ENCODE measurements around the gene NXF3.
"Not testable (repeated sequence)": the region's sequence is repeated elsewhere in the genome, so short reads cannot be mapped to it uniquely, and the experiment has no call there.

The NXF3 gene, protein sequence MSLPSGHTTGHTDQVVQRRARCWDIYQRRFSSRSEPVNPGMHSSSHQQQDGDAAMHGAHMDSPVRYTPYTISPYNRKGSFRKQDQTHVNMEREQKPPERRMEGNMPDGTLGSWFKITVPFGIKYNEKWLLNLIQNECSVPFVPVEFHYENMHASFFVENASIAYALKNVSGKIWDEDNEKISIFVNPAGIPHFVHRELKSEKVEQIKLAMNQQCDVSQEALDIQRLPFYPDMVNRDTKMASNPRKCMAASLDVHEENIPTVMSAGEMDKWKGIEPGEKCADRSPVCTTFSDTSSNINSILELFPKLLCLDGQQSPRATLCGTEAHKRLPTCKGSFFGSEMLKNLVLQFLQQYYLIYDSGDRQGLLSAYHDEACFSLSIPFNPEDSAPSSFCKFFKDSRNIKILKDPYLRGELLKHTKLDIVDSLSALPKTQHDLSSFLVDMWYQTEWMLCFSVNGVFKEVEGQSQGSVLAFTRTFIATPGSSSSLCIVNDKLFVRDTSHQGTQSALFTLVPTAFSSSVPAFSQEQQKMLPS

GRCh38 chrX:103092942-103093341 is at the start of gene NXF3:
NXF3 (minus strand) TSS chrX:103093143; CDS start chrX:103093023, 120 bp downstream.
- DNase-seq = no peak

DNA sequence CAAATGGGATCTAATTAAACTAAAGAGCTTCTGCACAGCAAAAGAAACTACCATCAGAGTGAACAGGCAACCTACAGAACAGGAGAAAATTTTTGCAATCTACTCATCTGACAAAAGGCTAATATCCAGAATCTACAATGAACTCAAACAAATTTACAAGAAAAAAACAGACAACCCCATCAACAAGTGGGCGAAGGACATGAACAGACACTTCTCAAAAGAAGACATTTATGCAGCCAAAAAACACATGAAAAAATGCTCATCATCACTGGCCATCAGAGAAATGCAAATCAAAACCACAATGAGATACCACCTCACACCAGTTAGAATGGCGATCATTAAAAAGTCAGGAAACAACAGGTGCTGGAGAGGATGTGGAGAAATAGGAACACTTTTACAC is 43.6 kb upstream of the NXF3 start:
- DNase-seq = not testable (repeated sequence)

- no peak for DNase-seq
These were observed 31.3 kb upstream of the NXF3 start for GRCh38 chrX:103124284-103124683.

DNA sequence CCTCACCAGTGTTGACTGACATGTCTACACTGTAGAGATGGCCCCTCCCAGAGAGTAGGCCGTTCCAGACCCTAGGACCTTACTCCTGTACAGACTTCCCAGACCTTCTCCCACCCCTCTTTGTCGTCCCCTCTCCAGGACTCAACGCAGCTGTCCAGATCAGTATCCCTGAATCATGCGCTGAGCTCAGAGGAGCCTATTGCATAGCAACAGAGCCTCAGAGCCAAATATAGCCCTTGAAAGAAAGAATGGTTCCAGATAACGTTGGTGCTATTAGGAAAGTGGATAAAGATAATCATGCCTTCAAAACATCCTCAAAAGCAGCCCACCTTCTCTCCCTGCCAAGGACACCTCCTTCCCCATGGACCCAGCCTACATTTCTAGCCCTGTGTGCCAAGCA is 27.8 kb upstream of the NXF3 start:
- DNase-seq = no peak

- not testable (repeated sequence) for DNase-seq
These were observed 24.0 kb upstream of the NXF3 start for GRCh38 chrX:103116970-103117369.

DNA sequence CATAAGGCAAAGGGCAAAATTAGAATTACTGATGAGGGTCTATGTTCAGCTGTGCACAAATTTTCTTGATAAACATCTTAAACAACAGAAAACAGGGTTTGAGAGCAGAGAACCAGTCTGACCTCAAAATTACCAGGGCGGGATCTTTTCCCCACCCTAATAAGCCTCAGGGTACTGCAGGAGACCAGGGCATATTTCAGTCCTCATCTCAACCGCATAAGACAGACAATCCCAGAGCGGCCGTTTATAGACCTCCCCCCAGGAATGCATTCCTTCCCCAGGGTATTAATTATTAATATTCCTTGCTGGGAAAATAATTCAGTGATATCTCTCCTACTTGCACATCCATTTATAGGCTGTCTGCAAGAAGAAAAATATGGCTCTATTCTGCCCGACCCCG is 16.6 kb upstream of the NXF3 start:
- not testable (repeated sequence) for DNase-seq

DNA sequence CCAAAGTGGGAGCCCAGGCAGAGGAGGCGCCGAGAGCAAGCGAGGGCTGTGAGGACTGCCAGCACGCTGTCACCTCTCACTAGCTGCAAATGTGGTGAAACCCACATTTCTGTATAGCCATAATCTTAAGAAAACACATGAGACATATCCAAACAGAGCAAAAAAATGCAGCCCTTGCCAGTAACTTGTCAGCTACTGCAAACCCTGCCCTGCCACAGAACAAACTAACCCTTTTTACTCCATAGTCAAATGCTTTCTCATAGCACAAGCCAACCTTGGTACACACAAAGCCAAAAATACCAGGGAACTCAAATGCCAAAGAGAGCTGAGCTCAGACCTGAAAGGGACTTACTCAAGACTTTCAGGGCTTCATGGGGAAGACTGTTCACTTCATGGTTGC is 14.9 kb upstream of the NXF3 start:
- no peak for DNase-seq

- not testable (repeated sequence) for DNase-seq
These were observed 14.3 kb upstream of the NXF3 start for GRCh38 chrX:103107227-103107737.

DNA sequence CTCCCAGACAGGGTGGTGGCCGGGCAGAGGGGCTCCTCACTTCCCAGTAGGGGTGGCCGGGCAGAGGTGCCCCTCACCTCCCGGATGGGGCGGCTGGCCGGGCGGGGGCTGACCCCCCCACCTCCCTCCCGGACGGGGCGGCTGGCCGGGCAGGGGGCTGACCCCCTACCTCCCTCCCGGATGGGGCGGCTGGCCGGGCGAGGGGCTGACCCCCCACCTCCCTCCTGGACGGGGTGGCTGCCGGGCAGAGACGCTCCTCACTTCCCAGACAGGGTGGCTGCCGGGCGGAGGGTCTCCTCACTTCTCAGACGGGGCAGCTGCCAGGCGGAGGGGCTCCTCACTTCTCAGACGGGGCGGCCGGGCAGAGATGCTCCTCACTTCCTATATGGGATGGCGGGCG is 11.4 kb upstream of the NXF3 start:
- not testable (repeated sequence) for DNase-seq

GRCh38 chrX:103103866-103104265 is 10.9 kb upstream of the NXF3 start:
- not testable (repeated sequence) for DNase-seq

GRCh38 chrX:103101299-103102042 is 8.5 kb upstream of the NXF3 start:
- DNase-seq = no peak

GRCh38 chrX:103100484-103100883 is 7.5 kb upstream of the NXF3 start:
- DNase-seq = no peak

GRCh38 chrX:103099691-103100090 is 6.7 kb upstream of the NXF3 start:
- DNase-seq = no peak

GRCh38 chrX:103098488-103098887 is 5.5 kb upstream of the NXF3 start:
- DNase-seq = no peak

- DNase-seq = no peak
These were observed 11.9 kb downstream of the NXF3 start for GRCh38 chrX:103081051-103081450.

DNA sequence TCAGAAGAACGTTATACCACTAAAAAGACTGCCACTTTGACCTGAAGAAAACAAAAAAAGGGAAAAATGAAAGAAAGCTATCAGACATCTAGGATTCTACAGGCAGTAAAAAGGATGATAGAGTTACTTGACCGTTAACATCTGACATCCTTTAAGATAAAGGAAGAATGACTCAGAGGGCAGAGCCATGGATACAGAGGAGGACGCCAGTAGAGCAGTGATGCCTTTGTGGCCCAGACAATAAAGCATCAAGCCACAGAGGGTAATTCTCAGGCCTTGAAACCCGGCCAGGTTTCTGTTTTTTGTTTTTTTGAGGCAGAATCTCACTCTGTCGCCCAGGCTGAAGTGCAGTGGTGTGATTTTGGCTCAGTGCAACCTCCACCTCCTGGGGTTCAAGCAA is 19.5 kb downstream of the NXF3 start:
- no peak for DNase-seq

- no peak for DNase-seq
These were observed 26.3 kb downstream of the NXF3 start for GRCh38 chrX:103066606-103067005.

DNA sequence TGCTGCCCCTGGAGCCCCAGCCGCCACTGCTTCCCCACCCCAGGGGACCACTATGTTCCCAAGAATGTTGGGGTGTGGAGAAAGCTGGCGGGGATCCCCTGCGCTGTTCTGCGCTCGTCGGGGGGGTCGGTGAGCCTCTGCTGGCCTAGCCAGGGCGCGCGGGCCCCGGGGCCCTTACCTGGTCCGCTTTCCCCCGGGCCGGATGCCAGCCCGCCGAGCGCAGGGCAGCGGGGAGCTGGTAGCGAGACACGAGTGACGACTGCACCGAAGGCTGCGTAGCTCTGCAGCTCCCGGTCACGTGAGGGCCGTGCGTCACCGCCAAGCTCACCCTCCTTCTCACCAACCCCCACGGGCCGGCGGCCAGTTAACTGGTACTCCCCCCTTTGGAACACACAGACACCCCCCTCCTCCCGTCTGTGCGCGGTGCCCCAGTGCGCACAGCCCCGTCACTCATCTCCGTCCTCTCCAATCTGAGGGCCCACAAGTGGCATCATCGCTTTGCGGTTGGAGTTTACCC is 29.0 kb downstream of the NXF3 start, which contains the start of gene BEX1:
TSS of gene BEX1 (minus strand) at position 254 of the 517 bp plus-strand sequence. CDS start 897 bp downstream, outside the sequence.
- DNase-seq = peak; percentile 86

GRCh38 chrX:103063191-103063845 is 29.6 kb downstream of the NXF3 start:
- peak; percentile 7 for DNase-seq

- no peak for DNase-seq
These were observed 31.5 kb downstream of the NXF3 start for GRCh38 chrX:103061486-103061885.

- DNase-seq = no peak
These were observed 36.0 kb downstream of the NXF3 start for GRCh38 chrX:103056902-103057301.

GRCh38 chrX:103052625-103053024 is 40.3 kb downstream of the NXF3 start:
- no peak for DNase-seq

Data from NCI-H446 treated with DMSO at 0.1 percent for 48 hours (cell line).